ENCODE data around the gene ID4.

- TF ChIP-seq MAX (IDR thresholded peaks at IDR 0.05; ENCODE audit: insufficient read depth, insufficient read length), result no peak
- TF ChIP-seq EZH2 (IDR thresholded peaks at IDR 0.05; ENCODE audit: borderline replicate concordance, low read depth, low read length, severe bottlenecking), result peak; percentile 17
- TF ChIP-seq POLR2A (IDR thresholded peaks at IDR 0.05; ENCODE audit: low read depth, low read length), result no peak
Measured at GRCh38 chr6:19836799-19837510, at the start of gene ID4.

Measured in endothelial cell of umbilical vein (primary cell).